ENCODE data around the gene SLC27A5.
"Not testable (repeated sequence)": the region's sequence is repeated elsewhere in the genome, so short reads cannot be mapped to it uniquely, and the experiment has no call there.

SLC27A5 gene

DNA sequence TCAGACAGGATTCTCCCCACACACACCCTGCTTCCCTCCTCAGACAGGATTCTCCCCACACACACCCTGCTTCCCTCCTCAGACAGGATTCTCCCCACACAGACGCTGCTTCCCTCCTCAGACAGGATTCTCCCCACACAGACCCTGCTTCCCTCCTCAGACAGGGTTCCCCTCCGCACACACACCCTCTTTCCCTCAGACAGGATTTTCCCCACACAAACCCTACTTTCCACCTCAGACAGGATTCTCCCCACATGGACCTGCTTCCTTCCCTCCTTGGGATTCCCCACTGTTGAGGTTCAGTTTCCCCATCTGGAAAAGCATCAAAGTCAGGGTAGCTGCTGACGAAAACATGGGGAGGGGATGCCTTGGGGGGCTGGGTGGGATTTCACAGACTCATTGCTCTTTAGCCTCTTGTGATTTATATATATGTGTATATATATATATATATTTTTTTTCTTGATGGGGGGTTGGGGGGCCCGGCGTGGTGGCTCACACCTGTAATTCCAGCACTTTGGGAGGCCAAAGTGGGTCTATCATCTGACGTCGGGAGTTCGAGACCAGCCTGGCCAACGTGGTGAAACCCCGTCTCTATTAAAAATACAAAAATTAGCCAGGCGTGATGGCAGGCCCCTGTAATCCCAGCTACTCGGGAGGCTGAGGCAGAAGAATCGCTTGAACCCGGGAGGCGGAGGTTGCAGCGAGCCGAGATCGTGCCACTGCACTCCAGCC is 31.0 kb upstream of the SLC27A5 start:
- H3K4me3 ChIP-seq (ENCODE audit: low read depth in 1 of 2, low read length in 2 of 2); H3K27ac ChIP-seq (ENCODE audit: low read depth, low read length): not testable (repeated sequence)
- peaks cover 25 to 27% of the 10 kb centered on the region in 2 donors for H3K4me1 ChIP-seq (ENCODE audit: control insufficient read depth in 1 of 2, insufficient read depth in 2 of 2, low read length in 2 of 2)

GRCh38 chr19:58539169-58539559 is 27.4 kb upstream of the SLC27A5 start:
- H3K4me3 ChIP-seq (ENCODE audit: low read depth in 1 of 2, low read length in 2 of 2); H3K9ac ChIP-seq (ENCODE audit: low read depth in 1 of 2, low read length in 2 of 2); H3K9me3 ChIP-seq (ENCODE audit: control insufficient read depth in 1 of 2, low read length in 2 of 2); H3K4me1 ChIP-seq (ENCODE audit: control insufficient read depth in 1 of 2, insufficient read depth in 2 of 2, low read length in 2 of 2); H3K27ac ChIP-seq (ENCODE audit: low read depth, low read length); H3K36me3 ChIP-seq (ENCODE audit: control insufficient read depth in 1 of 2, insufficient read depth in 2 of 2, low read length in 2 of 2): not testable (repeated sequence)
- H3K27me3 ChIP-seq (ENCODE audit: control insufficient read depth in 1 of 2, insufficient read depth in 2 of 2, low read length in 2 of 2), result peaks cover 3 to 12% of the 10 kb centered on the region in 2 donors

More for the DNA sequence above, 31.0 kb upstream of the SLC27A5 start:
- Histone ChIP-seq H3K27me3 (ENCODE audit: control insufficient read depth in 1 of 2, insufficient read depth in 2 of 2, low read length in 2 of 2) (peaks cover 3 to 12% of the 10 kb centered on the region in 2 donors), H3K36me3 (ENCODE audit: control insufficient read depth in 1 of 2, insufficient read depth in 2 of 2, low read length in 2 of 2) (peaks cover 3 to 17% of the 10 kb centered on the region in 2 donors)
- H3K9me3 ChIP-seq (ENCODE audit: control insufficient read depth in 1 of 2, low read length in 2 of 2); H3K9ac ChIP-seq (ENCODE audit: low read depth in 1 of 2, low read length in 2 of 2): not testable (repeated sequence)

DNA sequence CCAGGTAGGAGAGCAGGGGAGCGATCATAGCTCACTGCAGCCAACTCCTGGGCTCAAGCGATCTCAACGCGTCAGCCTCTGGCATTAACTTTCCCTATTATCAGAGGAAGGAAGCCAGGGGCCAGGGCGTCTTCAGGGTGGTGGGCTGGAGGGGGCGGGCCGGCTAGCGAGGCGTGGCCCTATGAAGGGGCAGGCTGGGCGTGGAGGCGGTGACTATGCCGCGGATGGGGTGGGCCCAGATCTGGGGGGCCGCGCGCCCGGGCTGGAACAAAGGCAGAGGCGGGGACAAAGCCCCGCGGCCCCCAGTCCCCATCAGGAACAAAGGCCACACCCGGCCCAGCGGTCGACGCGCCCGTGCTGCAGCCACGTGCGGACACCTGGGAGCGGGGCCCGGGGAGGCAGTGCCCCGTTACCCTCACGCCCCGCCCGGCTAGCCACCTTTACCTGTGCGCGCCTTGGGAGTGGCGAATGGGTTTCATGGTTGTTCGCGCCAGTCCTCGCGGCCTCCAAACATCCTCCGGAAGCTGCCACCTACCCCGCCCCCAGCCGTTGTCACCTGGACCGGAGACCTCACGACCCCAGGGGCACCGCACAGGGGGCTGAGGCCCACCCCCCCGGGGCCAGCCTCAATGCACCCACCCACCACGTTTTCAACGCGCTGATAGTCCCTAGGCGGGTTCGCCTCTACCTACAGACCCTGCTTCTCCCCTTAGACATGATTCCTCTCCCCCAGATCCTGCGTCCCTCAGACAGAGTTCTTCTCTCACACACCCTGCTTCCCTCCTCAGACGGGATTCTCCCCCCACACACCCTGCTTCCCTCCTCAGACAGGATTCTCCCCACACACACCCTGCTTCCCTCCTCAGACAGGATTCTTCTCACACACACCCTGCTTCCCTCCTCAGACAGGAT is 26.7 kb upstream of the SLC27A5 start:
- H3K27me3 ChIP-seq (ENCODE audit: control insufficient read depth in 1 of 2, insufficient read depth in 2 of 2, low read length in 2 of 2), result peaks cover 3 to 12% of the 10 kb centered on the region in 2 donors
- no peak overlapping the region for H3K27ac ChIP-seq (ENCODE audit: low read depth, low read length)
- H3K36me3 ChIP-seq (ENCODE audit: control insufficient read depth in 1 of 2, insufficient read depth in 2 of 2, low read length in 2 of 2), result no peaks in the 10 kb centered on the region
- peaks cover 6 to 7% of the 10 kb centered on the region in 2 donors for H3K4me1 ChIP-seq (ENCODE audit: control insufficient read depth in 1 of 2, insufficient read depth in 2 of 2, low read length in 2 of 2)
- peak overlapping the region; percentile 22 to 58 for H3K4me3 ChIP-seq (ENCODE audit: low read depth in 1 of 2, low read length in 2 of 2)
- H3K9me3 ChIP-seq (ENCODE audit: control insufficient read depth in 1 of 2, low read length in 2 of 2), result no peaks in the 10 kb centered on the region
- no peak overlapping the region for H3K9ac ChIP-seq (ENCODE audit: low read depth in 1 of 2, low read length in 2 of 2)

DNA sequence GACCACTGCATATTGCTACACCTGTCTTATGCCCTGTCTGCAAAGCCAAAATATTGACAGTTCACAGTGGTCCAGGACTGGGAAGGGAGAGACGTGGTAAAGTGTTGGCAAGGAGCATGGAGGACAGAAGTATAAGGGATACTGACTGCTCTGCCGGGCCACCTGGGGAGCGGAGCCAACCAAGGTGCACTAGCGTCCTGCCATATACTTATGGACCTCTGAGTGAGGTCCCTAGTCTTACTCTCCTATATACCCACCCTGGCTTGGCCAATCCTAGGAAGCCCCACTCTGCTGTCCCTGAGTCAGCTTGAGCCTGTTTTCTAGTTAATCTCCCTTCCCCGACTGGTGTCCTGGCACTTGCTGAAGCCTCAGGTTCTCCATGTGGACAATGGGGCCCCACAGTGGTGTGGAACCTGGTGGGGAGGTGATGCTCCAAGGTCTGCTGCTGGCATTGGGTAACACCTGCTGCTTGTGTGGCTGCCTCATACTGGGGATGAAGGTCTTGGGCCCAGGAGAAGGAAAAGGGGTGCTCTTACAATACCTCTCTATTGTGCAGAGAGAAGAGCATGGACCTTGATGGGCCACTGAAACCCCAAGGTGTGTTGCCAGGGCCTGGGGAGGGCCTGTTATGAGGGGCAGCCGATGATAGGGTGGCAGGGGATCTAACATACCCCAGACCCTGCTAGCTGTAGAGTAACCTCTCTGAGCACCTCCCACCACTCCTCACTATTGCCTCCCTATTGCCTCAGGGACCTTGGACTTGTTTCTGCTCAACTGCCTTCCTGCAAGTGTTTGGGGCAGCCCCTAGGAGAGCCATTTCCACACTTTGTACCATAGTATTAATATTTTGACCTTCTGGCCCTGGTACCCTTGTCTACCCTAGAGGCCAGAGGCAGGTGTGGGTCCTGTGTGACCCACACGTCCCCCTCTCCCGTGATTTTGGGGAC is 25.3 kb upstream of the SLC27A5 start:
- Histone ChIP-seq H3K36me3 (ENCODE audit: control insufficient read depth in 1 of 2, insufficient read depth in 2 of 2, low read length in 2 of 2) (no peaks in the 10 kb centered on the region), H3K9ac (ENCODE audit: low read depth in 1 of 2, low read length in 2 of 2) (no peak overlapping the region), H3K27me3 (ENCODE audit: control insufficient read depth in 1 of 2, insufficient read depth in 2 of 2, low read length in 2 of 2) (peaks cover 3 to 12% of the 10 kb centered on the region in 2 donors), H3K27ac (ENCODE audit: low read depth, low read length) (no peak overlapping the region), H3K9me3 (ENCODE audit: control insufficient read depth in 1 of 2, low read length in 2 of 2) (no peaks in the 10 kb centered on the region), H3K4me1 (ENCODE audit: control insufficient read depth in 1 of 2, insufficient read depth in 2 of 2, low read length in 2 of 2) (peaks cover 6 to 7% of the 10 kb centered on the region in 2 donors), H3K4me3 (ENCODE audit: low read depth in 1 of 2, low read length in 2 of 2) (no peak overlapping the region)

DNA sequence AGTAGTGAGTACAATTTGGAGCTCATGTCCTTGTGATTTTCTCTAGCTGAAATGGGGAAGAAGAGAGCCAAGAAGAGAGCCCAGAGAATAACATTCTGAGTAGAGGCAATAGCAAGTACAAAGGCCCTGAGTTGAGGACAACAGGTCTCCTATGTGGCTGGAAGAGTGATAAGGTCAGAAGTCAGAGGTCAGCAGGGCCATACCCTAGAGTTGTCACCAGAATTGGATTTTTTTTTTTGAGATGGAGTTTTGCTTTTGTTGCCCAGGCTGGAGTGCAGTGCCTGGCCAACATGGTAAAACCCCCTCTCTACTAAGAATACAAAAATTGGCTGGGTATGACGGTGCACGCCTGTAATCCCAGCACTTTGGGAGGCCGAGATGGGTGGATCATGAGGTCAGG is 24.1 kb upstream of the SLC27A5 start:
- Histone ChIP-seq H3K4me3 (ENCODE audit: low read depth in 1 of 2, low read length in 2 of 2) (no peak overlapping the region), H3K27ac (ENCODE audit: low read depth, low read length) (no peak overlapping the region), H3K9ac (ENCODE audit: low read depth in 1 of 2, low read length in 2 of 2) (no peak overlapping the region), H3K4me1 (ENCODE audit: control insufficient read depth in 1 of 2, insufficient read depth in 2 of 2, low read length in 2 of 2) (peaks cover 6 to 11% of the 10 kb centered on the region in 2 donors), H3K36me3 (ENCODE audit: control insufficient read depth in 1 of 2, insufficient read depth in 2 of 2, low read length in 2 of 2) (no peaks in the 10 kb centered on the region), H3K27me3 (ENCODE audit: control insufficient read depth in 1 of 2, insufficient read depth in 2 of 2, low read length in 2 of 2) (peaks cover 3 to 12% of the 10 kb centered on the region in 2 donors), H3K9me3 (ENCODE audit: control insufficient read depth in 1 of 2, low read length in 2 of 2) (no peaks in the 10 kb centered on the region)

- H3K4me1 ChIP-seq (ENCODE audit: control insufficient read depth in 1 of 2, insufficient read depth in 2 of 2, low read length in 2 of 2), result peaks cover 0 to 4% of the 10 kb centered on the region in 2 donors
- H3K36me3 ChIP-seq (ENCODE audit: control insufficient read depth in 1 of 2, insufficient read depth in 2 of 2, low read length in 2 of 2), result no peaks in the 10 kb centered on the region
- no peak overlapping the region for H3K4me3 ChIP-seq (ENCODE audit: low read depth in 1 of 2, low read length in 2 of 2)
- no peak overlapping the region for H3K27ac ChIP-seq (ENCODE audit: low read depth, low read length)
- no peak overlapping the region for H3K9ac ChIP-seq (ENCODE audit: low read depth in 1 of 2, low read length in 2 of 2)
- no peaks in the 10 kb centered on the region for H3K27me3 ChIP-seq (ENCODE audit: control insufficient read depth in 1 of 2, insufficient read depth in 2 of 2, low read length in 2 of 2)
- H3K9me3 ChIP-seq (ENCODE audit: control insufficient read depth in 1 of 2, low read length in 2 of 2), result no peaks in the 10 kb centered on the region
These were observed 19.4 kb upstream of the SLC27A5 start for GRCh38 chr19:58531034-58531840.

DNA sequence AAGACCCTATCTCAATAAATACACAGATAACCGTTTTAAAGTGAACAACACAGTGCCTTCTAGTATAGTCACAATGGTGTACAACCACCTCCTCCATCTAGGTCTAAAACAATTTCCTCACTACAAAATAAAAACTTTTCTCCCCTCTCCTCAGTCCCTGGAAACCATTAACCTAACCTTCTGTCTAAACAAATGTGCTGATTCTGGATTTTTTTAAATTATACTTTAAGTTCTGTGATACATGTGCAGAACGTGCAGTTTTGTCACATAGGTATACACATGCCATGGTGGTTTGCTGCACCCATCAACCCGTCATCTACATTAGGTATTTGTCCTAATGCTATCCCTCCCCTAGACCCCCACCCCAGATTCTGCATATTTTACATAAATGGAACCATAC is 17.6 kb upstream of the SLC27A5 start:
- Histone ChIP-seq H3K27me3 (ENCODE audit: control insufficient read depth in 1 of 2, insufficient read depth in 2 of 2, low read length in 2 of 2) (no peaks in the 10 kb centered on the region), H3K9me3 (ENCODE audit: control insufficient read depth in 1 of 2, low read length in 2 of 2) (no peaks in the 10 kb centered on the region)

GRCh38 chr19:58522709-58523108 is 10.9 kb upstream of the SLC27A5 start:
- no peaks in the 10 kb centered on the region for H3K36me3 ChIP-seq (ENCODE audit: control insufficient read depth in 1 of 2, insufficient read depth in 2 of 2, low read length in 2 of 2)
- H3K27ac ChIP-seq (ENCODE audit: low read depth, low read length), result no peak overlapping the region
- H3K9ac ChIP-seq (ENCODE audit: low read depth in 1 of 2, low read length in 2 of 2), result no peak overlapping the region

More for the DNA sequence above, 17.6 kb upstream of the SLC27A5 start:
- Histone ChIP-seq H3K9ac (ENCODE audit: low read depth in 1 of 2, low read length in 2 of 2) (no peak overlapping the region), H3K4me1 (ENCODE audit: control insufficient read depth in 1 of 2, insufficient read depth in 2 of 2, low read length in 2 of 2) (peaks cover 0 to 4% of the 10 kb centered on the region in 2 donors), H3K27ac (ENCODE audit: low read depth, low read length) (no peak overlapping the region), H3K36me3 (ENCODE audit: control insufficient read depth in 1 of 2, insufficient read depth in 2 of 2, low read length in 2 of 2) (no peaks in the 10 kb centered on the region), H3K4me3 (ENCODE audit: low read depth in 1 of 2, low read length in 2 of 2) (no peak overlapping the region)

DNA sequence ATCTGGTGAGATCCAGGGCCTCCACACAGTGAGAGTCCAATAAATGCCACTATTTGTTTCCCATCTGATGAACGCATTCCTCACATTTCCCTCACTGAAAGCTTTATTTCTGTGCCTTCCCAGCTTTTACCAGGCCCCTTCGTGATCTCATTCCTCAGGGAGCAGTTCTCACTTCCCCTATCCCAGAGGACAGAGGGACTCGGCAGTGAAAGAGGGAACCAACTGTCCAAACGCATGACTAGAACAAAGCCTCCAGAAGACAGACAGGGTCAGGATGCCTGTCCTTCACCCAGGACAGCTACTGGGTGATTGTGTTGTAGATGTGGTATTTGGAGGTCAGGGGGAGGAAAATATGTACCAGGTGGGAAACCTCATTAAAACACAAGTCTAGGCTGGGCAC is 9.9 kb upstream of the SLC27A5 start:
- Histone ChIP-seq H3K4me3 (ENCODE audit: low read depth in 1 of 2, low read length in 2 of 2) (no peak overlapping the region), H3K36me3 (ENCODE audit: control insufficient read depth in 1 of 2, insufficient read depth in 2 of 2, low read length in 2 of 2) (peaks cover 2 to 10% of the 10 kb centered on the region in 2 donors), H3K9ac (ENCODE audit: low read depth in 1 of 2, low read length in 2 of 2) (peak overlapping the region in 1 of 2 donors; percentile 8), H3K9me3 (ENCODE audit: control insufficient read depth in 1 of 2, low read length in 2 of 2) (no peaks in the 10 kb centered on the region), H3K27me3 (ENCODE audit: control insufficient read depth in 1 of 2, insufficient read depth in 2 of 2, low read length in 2 of 2) (no peaks in the 10 kb centered on the region), H3K27ac (ENCODE audit: low read depth, low read length) (no peak overlapping the region), H3K4me1 (ENCODE audit: control insufficient read depth in 1 of 2, insufficient read depth in 2 of 2, low read length in 2 of 2) (peaks cover 19 to 30% of the 10 kb centered on the region in 2 donors)

More at GRCh38 chr19:58522709-58523108, 10.9 kb upstream of the SLC27A5 start:
- Histone ChIP-seq H3K4me3 (ENCODE audit: low read depth in 1 of 2, low read length in 2 of 2) (no peak overlapping the region), H3K9me3 (ENCODE audit: control insufficient read depth in 1 of 2, low read length in 2 of 2) (no peaks in the 10 kb centered on the region), H3K4me1 (ENCODE audit: control insufficient read depth in 1 of 2, insufficient read depth in 2 of 2, low read length in 2 of 2) (peaks cover 19 to 25% of the 10 kb centered on the region in 2 donors), H3K27me3 (ENCODE audit: control insufficient read depth in 1 of 2, insufficient read depth in 2 of 2, low read length in 2 of 2) (no peaks in the 10 kb centered on the region)
